HuH-7 (cell line): Measurements from ENCODE around the gene TPCN1.

Source experiments
- DNase-seq: peaks from one replicate; pipeline ENCODE4 v3.0.0; 2011; ENCODE audit warnings: low spot score

The TPCN1 gene

GRCh38 chr12:113287146-113287898, 66.1 kb downstream of the TPCN1 start:
- DNase-seq: no peak

DNA sequence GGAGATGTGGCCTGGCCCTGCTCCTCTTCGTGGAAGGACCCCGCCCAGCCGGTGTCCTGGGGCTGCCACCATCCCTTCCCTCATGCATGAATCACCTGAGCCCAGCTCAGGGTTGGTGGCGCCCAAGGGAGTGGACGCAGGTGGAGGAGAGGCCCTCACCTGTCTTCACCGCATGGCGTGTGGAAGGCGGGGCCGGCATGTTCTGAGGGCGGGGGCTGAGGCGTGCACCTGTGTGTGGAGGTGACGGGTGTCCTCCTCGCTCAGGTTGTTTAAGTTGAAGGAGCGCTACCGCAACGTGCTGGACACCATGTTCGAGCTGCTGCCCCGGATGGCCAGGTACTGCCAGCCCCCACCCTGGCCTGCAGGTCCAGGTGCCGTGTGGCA, 66.6 kb downstream of the TPCN1 start:
- no peak for DNase-seq

DNA sequence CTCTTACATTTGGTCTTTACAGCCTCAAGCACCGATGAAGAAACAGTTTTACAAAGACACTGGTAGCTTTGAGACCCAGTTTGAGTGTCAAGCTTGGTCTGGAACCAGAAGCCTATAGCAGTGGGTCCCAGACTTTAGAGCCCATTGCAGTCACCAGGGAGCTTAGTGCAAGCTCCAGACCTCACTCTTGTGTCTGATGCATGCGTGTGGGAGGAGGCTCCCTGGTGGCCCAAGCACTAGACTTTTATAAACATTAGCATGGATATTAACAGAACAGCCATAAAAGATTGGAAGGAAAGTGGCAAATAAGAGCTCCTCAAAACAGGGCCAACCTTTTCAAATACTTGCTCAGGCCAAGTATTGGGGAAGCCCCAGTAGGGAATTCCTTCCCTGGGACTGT, 68.1 kb downstream of the TPCN1 start:
- no peak for DNase-seq

DNA sequence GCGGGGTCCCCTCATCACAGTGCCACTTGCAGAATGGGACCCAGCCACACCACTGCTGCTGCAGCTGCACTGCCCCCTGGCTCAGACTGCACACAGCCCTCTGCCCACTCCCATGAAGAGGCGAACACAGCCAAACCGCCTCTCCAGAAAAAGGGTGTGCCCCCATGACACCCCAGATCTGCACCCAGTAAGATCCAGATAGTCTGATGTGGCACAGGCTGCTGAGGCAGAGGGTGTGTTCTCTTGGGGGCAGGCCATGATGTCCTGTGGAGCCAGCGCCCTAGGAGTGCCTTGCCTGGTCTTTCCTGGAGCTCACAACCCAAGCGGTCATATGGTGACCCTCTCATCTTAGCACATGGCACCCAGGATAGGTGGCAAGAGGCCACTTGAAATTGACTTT, 69.2 kb downstream of the TPCN1 start:
- no peak for DNase-seq

DNA sequence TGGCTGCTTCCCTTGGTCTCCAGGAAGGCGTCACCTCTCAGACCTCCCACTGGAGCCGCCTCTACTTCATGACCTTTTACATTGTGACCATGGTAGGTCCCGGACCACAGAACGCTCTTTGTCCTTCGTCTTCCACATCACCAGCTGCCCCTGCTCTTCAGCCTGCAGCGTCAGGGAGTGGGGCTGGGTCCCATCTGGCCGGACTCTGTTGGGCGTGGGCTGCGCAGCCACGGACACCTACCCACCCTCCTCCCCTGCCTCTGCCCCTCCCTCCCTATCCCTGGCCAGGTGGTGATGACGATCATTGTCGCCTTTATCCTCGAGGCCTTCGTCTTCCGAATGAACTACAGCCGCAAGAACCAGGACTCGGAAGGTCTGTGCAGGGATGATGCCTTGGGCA, 70.3 kb downstream of the TPCN1 start:
- no peak for DNase-seq

GRCh38 chr12:113292091-113292490, 70.8 kb downstream of the TPCN1 start:
- DNase-seq: no peak

DNA sequence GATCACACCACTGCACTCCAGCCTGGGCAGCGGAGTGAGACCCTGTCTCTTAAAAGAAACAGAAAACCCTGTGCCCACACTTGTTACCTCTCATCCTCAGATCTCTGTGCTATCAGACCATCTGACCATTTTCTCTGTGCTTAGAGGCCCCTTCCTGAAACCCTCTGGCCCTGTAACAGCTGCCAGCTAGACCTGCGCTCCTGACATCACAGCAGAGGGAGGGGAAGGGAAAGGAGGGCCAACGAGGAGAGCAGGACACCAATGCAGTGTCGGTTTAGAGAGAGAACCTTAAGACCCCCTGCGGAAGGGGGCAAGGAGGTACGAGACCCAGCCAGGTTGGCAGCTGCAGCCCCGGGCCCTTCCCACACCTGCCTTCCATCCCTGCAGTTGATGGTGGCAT, 71.3 kb downstream of the TPCN1 start:
- DNase-seq: no peak

DNA sequence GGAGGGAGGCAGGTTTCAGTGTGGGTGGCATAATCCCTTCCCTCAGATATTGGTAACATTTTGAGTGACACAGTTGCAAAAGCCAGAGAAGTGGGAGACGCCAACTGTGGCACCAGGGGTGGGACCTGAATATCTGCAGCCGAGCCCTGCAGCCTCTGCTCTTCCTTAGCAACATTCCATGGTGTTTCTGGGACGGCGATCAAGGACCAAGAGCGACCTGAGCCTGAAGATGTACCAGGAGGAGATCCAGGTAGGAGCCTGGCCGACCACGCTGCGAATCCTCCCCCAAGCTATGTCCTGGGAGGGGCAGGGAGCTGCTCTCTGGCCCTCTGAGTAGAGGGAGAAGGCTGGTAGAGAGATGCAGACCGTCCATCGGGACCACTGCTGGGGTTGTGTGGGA, 71.8 kb downstream of the TPCN1 start:
- DNase-seq: no peak

- no peak for DNase-seq
Measured at GRCh38 chr12:113295886-113296556, 74.8 kb downstream of the TPCN1 start.

DNA sequence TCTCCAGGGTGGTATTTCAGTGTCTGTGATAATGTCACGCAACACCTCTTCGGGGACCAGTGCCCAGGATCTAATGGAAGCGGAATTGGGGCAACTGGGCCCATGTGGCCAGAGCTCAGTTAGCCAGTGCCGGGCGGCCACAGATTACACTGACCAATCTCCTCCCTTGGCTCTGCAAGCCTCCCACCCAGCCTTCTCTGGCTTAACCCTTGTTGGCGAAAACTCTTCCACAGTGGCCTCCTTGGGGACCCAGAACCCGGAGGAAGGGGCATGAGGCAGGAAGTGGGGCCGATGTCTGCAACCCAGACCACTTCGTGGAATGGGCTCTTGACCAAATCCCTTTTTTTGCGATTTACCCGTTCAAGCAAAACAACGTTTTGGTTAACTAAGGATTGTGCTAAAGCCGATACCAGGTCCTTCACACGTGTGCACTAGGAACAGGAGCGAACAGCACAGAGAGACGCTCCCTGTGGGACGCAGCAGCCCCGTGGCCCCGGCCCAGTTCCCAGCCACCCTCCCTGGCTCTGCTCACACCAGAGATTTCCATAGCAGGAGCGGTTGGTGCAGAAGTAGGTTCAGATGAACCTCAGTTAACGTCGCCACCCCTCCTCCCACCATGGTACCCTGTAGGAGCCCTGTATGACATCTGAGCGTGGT, 75.4 kb downstream of the TPCN1 start:
- DNase-seq: no peak

GRCh38 chr12:113297214-113297587, 75.9 kb downstream of the TPCN1 start:
- DNase-seq: no peak

GRCh38 chr12:113297621-113298471, 76.6 kb downstream of the TPCN1 start:
- DNase-seq: no peak

DNA sequence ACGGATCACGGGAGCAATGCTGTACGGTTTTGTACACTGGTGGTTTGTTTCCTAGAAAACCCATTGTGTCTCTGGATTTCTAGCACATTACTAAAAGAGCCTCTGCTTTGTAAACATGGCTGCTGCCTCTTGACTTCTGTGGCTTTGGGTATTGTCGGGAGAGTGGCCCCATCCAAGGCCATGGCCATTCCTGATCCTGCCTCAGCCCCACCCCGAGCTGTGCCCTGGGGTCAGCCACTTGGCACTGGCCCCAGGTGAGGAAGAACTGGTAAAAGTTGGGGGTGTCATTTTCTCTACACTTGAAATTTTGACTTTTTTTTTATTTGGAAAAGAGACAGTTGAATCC, 77.2 kb downstream of the TPCN1 start:
- no peak for DNase-seq

- no peak for DNase-seq
Measured at GRCh38 chr12:113298861-113299545, 77.7 kb downstream of the TPCN1 start.

- no peak for DNase-seq
Measured at GRCh38 chr12:113299619-113300237, 78.5 kb downstream of the TPCN1 start.

- DNase-seq: no peak
Measured at GRCh38 chr12:113301811-113302210, 80.5 kb downstream of the TPCN1 start.

DNA sequence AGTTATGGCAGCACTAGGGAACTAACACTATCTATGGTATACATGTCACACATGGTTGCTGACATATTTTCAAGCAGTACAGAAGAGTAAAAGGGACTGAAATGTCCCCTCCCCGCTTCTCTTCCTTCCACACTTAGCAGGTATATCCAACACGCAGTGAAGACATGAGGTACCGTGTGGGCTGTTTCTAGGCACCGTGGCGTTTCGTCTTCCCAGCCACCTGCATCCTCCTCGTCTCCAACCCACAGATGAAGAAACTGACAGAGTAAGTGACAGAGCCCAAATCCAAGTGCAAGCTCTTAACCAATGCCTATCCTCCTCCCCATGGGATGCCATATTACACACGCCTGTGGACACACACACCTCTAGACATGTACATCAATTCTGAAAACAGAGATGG, 81.2 kb downstream of the TPCN1 start:
- no peak for DNase-seq

- DNase-seq: no peak
Measured at GRCh38 chr12:113302886-113303640, 81.8 kb downstream of the TPCN1 start.

GRCh38 chr12:113305281-113305856, 84.1 kb downstream of the TPCN1 start:
- no peak for DNase-seq

DNA sequence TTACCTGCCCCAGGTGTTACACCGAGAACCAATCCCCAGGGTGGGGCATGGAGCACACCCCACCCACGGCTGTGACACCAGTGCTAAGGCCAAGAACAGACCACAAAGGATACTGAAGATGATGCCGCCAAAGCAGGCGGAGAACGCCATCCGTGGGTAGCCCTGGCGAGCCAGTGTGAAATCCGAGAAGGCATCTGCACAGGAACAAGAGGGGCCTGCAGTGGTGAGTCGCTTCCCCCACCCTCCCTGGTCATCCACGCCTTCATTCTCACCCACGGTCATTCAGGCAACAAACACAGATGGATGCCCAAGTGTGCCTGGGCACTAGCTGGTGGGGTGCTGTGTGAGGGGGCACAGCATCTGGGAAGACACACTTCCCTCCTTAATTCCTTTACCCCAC, 85.1 kb downstream of the TPCN1 start:
- DNase-seq: no peak
